Astrocyte of the cerebellum (primary cell): Measurements from ENCODE around the gene AIG1.
A peak's percentile ranks its signal among the peaks of the same experiment; 100 is the strongest.

Experiments used
- DNase-seq: peaks from one replicate; pipeline ENCODE4 v3.0.0-alpha.2; 2011; ENCODE audit warnings: low read depth
- H3K4me3 ChIP-seq: 2 replicates; pipeline ENCODE4 v1.5.1; 2011; ENCODE audit warnings: mild to moderate bottlenecking, low read depth, low read length, moderate library complexity
- in situ Hi-C: cut with HindIII; loops from 2 replicates; pipeline ENCODE4 v1.10.0; 2017; ENCODE audit warnings: low sequenced_read_pairs
- TF ChIP-seq, protein P1 (sequence below): IDR thresholded peaks from 2 replicates; pipeline ENCODE4 v1.5.1; 2012; ENCODE audit warnings: low read length, low read depth, moderate library complexity, mild to moderate bottlenecking; ENCODE audit errors: missing control alignments

Gene AIG1

DNA sequence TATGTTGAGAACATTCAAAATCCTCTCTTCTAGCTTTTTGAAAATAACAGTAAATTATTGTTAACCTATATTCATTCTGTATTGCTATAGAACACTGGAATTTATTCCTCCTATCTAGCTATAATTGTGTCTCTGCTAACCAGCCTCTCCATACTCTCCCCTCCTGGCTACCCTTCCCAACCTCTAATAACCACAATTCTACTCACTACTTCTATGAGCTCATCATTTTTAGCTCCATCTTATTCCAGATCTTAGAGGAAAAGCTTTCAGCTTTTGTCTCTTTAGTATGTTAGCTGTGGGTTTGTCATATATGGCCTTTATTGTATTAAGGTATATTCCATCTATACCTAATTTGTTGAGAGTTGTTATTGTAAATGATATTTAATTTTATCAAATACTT is 108.8 kb downstream of the AIG1 start:
- DNase-seq, result no peak
- TF ChIP-seq, protein P1, sequence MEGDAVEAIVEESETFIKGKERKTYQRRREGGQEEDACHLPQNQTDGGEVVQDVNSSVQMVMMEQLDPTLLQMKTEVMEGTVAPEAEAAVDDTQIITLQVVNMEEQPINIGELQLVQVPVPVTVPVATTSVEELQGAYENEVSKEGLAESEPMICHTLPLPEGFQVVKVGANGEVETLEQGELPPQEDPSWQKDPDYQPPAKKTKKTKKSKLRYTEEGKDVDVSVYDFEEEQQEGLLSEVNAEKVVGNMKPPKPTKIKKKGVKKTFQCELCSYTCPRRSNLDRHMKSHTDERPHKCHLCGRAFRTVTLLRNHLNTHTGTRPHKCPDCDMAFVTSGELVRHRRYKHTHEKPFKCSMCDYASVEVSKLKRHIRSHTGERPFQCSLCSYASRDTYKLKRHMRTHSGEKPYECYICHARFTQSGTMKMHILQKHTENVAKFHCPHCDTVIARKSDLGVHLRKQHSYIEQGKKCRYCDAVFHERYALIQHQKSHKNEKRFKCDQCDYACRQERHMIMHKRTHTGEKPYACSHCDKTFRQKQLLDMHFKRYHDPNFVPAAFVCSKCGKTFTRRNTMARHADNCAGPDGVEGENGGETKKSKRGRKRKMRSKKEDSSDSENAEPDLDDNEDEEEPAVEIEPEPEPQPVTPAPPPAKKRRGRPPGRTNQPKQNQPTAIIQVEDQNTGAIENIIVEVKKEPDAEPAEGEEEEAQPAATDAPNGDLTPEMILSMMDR, result no peak
- H3K4me3 ChIP-seq, result no peak overlapping the region
- in situ Hi-C loops, result no loop called here

DNA sequence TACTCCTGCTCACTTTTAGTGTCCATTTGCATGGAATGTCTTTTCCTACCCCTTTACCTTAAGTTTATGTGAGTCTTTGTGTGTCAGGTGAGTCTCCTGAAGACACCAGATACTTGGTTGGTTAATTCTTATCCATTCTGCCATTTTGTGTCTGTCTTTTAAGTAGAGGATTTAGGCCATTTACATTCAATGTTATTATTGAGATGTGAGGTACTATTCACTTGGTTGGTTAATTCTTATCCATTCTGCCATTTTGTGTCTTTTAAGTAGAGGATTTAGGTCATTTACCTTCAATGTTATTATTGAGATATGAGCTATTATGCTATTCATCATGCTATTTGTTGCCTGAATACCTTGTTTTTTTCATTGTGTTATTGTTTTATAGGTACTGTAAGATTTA is 113.8 kb downstream of the AIG1 start:
- in situ Hi-C loops, result no loop called here
- DNase-seq, result no peak
- no peak overlapping the region for H3K4me3 ChIP-seq
- TF ChIP-seq, protein P1, result no peak

DNA sequence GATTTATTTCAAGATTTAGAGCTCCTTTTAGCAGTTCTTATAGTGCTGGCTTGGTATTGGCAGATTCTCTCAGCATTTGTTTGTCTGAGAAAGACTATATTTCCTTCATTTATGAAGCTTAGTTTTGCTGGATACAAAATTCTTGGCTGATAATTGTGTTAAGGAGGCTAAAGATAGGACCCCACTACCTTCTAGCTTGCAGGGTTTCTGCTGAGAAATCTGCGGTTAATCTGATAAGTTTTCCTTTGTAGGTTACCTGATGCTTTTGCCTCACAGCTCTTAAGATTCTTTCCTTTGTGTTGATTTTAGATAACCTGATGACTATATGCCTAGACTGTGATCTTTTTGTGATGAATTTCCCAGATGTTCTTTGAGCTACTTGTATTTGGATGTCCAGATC is 114.3 kb downstream of the AIG1 start:
- TF ChIP-seq, protein P1, result no peak
- in situ Hi-C loops, result no loop called here
- H3K4me3 ChIP-seq, result no peak overlapping the region
- DNase-seq, result no peak

DNA sequence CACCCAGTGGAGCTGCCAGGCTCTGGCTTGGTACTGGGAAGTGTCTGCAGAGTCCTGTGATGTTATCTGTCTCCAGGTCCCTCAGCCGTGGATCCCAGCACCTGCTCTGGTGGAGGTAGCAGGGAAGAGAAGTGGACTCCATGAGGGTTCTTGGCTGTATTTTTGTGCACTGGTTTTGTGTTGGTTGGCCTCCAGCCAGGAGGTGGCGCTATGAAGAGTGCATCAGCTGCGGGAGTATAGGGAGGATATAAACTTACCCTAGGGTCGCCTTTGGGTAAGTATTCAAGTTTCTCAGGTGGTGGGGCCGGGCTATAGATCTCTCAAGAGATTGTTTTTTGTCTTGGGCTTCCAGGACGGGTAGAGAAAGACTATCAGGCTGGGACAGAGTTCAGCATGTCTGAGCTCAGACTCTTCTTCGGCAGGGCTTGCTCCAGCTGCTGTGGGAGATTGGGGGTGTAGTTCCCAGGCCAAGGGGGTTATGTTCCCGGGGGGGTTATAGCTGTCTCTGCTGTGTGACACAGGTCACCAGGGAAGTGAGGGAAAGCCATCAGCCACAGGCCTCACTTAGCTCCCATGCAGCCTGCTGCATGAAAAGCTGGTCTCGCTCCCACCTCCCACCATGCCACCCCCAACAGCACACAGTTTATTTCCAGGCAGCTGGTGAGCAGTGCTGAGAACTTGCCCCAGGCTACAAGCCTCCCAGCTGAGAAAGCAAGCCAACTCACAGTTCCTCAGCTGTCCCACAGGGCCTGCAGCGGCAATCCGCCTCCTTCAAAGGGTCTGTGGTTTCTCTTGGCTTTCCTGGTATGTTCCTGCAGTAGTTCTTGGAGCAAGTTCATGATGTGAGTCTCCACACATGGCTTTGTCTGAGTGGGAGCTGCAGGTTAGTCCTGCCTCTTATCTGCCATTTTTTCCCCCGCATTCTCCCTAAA is 115.7 kb downstream of the AIG1 start:
- H3K4me3 ChIP-seq, result no peak overlapping the region
- in situ Hi-C loops, result no loop called here
- TF ChIP-seq, protein P1, result peak; percentile 23
- DNase-seq, result peak; percentile 97

DNA sequence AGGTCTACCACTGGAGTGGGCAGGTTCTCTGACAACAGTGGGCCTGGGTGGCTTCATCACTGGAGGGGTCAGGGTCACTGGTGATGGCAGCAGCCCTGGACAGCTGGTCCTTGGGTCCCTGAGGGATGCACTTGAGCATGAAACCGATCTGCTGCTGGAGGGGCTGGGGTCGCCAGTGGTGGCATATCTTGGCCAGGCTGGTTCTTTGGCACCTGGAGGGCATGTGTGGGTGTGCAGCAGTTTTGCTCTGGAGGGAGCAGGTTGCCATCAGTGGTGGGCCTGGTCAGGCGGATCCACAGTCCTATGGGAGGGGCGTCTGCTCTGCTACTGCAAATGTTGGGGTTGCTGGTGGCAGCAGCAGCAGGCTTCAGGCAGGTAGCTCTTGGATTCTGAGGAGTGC is 117.0 kb downstream of the AIG1 start:
- TF ChIP-seq, protein P1, result no peak
- DNase-seq, result no peak
- in situ Hi-C loops, result no loop called here
- no peak overlapping the region for H3K4me3 ChIP-seq

DNA sequence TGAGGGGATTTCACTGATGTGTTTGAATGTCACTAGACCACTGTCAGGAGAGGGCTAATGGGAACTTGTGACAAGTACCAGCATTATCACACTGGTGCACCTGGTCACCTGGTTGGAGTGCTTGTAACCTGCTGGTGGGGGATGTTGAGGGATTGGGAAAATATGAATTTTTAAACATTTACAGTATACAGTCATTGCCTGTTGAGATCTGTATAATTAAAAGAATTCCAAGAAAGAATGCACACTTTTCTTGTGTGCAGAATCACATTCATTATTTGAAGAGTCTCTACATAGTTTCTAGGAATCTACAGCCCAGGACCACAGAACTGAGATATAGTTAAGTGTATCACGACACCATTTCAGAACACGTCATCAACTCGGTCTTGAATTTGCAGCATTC is 118.4 kb downstream of the AIG1 start:
- no peak overlapping the region for H3K4me3 ChIP-seq
- no peak for DNase-seq
- in situ Hi-C loops, result no loop called here
- TF ChIP-seq, protein P1, result no peak
